ENCODE results near the gene FBRSL1.

DNA sequence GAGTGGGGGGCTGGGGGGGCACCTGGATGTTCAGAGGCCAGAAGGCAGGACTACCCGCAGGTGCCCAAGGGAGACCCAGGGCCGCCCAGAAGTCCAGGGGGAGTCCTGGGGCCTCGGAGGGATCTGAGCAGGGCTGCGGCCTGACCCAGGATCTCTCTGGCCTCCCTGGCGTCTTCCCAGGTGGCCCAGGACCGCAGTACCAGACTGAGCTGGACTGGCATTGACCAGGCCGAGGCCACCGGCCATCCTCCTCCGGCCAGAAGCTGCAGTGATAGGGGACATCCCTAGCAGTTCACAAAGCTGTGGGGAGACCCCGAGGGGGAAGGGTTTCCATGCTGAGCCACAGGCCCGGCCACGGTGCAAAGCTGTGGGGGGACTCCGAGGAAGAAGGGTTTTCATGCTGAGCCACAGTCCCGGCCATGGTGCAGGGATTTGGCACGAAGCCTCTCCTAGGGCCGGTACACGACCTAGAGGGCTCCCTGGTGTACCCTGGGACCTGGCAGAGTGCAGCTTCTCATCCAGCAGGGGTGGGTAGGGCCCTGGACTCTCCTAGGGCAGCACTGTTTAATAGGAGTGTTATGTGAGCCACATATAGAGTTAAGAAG is 24.4 kb downstream of the FBRSL1 start:
- TF ChIP-seq CTCF (IDR thresholded peaks at IDR 0.05), result no peak
- no peak for TF ChIP-seq EP300 (IDR thresholded peaks at IDR 0.05)

All from esophagus muscularis mucosa (tissue), 3 donors.